ENCODE data around the gene DCAF12. TPM values are rescaled to one million over a fixed set of nuclear protein-coding genes. Genes with fewer than 3 reads are reported as not detected.

Gene DCAF12
- total and polyA plus RNA-seq, 2 donors (not counting 1 experiment from before 2014, with no cell fraction given): 1.1 to 1.9 TPM

DNA sequence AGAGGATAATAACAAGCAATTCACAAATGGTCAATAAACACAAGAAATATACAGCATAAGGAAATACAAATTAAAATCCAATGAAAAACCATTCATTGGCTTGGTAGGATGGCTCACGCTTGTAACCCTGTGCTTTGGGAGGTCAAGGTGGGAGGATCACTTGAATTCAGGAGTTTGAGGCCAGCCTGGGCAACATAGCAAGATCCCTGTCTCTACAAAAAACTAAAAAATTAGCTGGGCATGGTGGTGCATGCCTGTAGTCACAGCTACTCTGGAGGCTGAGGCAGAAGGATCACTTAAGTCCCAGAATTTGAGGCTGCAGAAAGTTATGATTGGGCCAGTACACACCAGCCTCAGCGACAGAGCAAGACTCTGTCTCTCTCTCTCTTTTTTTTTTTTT is 31.4 kb upstream of the DCAF12 start:
- no peaks in the 10 kb centered on the region for H3K79me2 ChIP-seq (ENCODE audit: control insufficient read depth, insufficient read depth, low read length)
- peaks cover 0 to 4% (median 0%) of the 10 kb centered on the region in 3 donors for H3K9me3 ChIP-seq (ENCODE audit: control extremely low read depth in 1 of 3, control insufficient read depth in 2 of 3, insufficient read depth in 1 of 3, low read length in 2 of 3)
- DNase-seq (no peak), ATAC-seq (ENCODE audit: low read depth) (no peak)
- H3K4me3 Mint-ChIP-seq: no peak overlapping the region
- H3K4me2 ChIP-seq (replicated peaks; ENCODE audit: low read depth, low read length, poor library complexity, severe bottlenecking): no peak overlapping the region
- H3K4me3 ChIP-seq (ENCODE audit: control extremely low read depth in 1 of 5, extremely low read depth in 1 of 5, insufficient read depth in 1 of 5, low read depth in 2 of 5, low read length in 4 of 5): no peak overlapping the region
- H3K36me3 ChIP-seq (replicated peaks in 1 of 2; ENCODE audit: control extremely low read depth in 1 of 2, control insufficient read depth in 1 of 2, extremely low read depth in 1 of 2, insufficient read depth in 2 of 2, low read length in 1 of 2): no peaks in the 10 kb centered on the region
- no peaks in the 10 kb centered on the region for H3K9me3 Mint-ChIP-seq (ENCODE audit: insufficient read depth)
- no peaks in the 10 kb centered on the region for H3K4me1 Mint-ChIP-seq
- POLR2A ChIA-PET: interaction anchor here (0.6 kb wide), 1 partner anchor 13 kb away, joined by 5 read pairs; no protein-coding TSS in a partner anchor
- H3K27me3 ChIP-seq (replicated peaks in 1 of 4; ENCODE audit: control extremely low read depth in 1 of 4, control insufficient read depth in 3 of 4, insufficient read depth in 4 of 4, low read length in 3 of 4): peaks cover 0 to 46% (median 15%) of the 10 kb centered on the region in 4 experiments
- 100% methylated on average over 1 of the region's 2 CpGs for WGBS (ENCODE audit: insufficient coverage)
- H4K20me1 ChIP-seq (ENCODE audit: control insufficient read depth, insufficient read depth, low read length, poor library complexity, severe bottlenecking): no peaks in the 10 kb centered on the region
- H3K4me1 ChIP-seq (ENCODE audit: control insufficient read depth in 2 of 2, insufficient read depth in 2 of 2, low read length in 2 of 2): no peaks in the 10 kb centered on the region
- no peak overlapping the region for H3K9ac ChIP-seq (ENCODE audit: low read length)
- TF ChIP-seq, protein P1, sequence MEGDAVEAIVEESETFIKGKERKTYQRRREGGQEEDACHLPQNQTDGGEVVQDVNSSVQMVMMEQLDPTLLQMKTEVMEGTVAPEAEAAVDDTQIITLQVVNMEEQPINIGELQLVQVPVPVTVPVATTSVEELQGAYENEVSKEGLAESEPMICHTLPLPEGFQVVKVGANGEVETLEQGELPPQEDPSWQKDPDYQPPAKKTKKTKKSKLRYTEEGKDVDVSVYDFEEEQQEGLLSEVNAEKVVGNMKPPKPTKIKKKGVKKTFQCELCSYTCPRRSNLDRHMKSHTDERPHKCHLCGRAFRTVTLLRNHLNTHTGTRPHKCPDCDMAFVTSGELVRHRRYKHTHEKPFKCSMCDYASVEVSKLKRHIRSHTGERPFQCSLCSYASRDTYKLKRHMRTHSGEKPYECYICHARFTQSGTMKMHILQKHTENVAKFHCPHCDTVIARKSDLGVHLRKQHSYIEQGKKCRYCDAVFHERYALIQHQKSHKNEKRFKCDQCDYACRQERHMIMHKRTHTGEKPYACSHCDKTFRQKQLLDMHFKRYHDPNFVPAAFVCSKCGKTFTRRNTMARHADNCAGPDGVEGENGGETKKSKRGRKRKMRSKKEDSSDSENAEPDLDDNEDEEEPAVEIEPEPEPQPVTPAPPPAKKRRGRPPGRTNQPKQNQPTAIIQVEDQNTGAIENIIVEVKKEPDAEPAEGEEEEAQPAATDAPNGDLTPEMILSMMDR (IDR thresholded peaks at IDR 0.05): no peak
- TF ChIP-seq EZH2 (IDR thresholded peaks at IDR 0.05; ENCODE audit: borderline replicate concordance, insufficient read depth, low read depth, low read length, poor library complexity, severe bottlenecking): no peak
- H2AFZ ChIP-seq (ENCODE audit: insufficient read depth, low read depth, low read length, poor library complexity, severe bottlenecking): no peak overlapping the region
- CTCF ChIA-PET: interaction anchor here (1.2 to 1.8 kb wide), 2 partner anchors 10 to 233 kb away, joined by 3 to 6 read pairs; no protein-coding TSS in a partner anchor
- peaks cover 32% of the 10 kb centered on the region for H3K27me3 Mint-ChIP-seq
- H3K27ac Mint-ChIP-seq: no peak overlapping the region
- intact Hi-C loops (cut with micrococcal nuclease): no loop called here
- no peak overlapping the region for H3K27ac ChIP-seq (ENCODE audit: low read length in 2 of 2)

DNA sequence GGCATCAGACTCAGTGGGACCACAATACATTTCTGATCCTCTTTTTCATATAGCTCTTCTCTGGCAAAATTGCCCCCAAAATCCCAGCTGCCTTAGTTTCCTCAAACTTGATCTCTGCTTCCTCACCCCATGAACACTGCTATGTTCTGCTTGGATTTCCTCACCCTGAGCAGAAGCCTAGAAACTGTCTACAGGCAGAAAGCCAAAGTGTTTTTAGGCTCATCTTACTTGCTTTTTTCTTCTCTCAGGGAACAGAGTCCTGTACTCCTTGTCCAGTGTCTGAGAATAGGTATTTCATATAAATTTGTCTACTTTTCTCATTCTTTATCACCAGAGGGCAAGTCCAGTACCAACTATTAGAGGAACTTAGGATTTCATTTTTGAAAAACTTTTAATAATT is 30.8 kb upstream of the DCAF12 start:
- intact Hi-C loops (cut with micrococcal nuclease): no loop called here
- Mint-ChIP-seq H3K27ac (no peak overlapping the region), H3K4me1 (no peaks in the 10 kb centered on the region), H3K4me3 (no peak overlapping the region), H3K27me3 (peaks cover 32% of the 10 kb centered on the region), H3K9me3 (ENCODE audit: insufficient read depth) (no peaks in the 10 kb centered on the region)
- ATAC-seq (ENCODE audit: low read depth): no peak
- no peaks in the 10 kb centered on the region for H3K79me2 ChIP-seq (ENCODE audit: control insufficient read depth, insufficient read depth, low read length)
- no peak overlapping the region for H3K27ac ChIP-seq (ENCODE audit: low read length in 2 of 2)
- DNase-seq: no peak
- H3K27me3 ChIP-seq (replicated peaks in 1 of 4; ENCODE audit: control extremely low read depth in 1 of 4, control insufficient read depth in 3 of 4, insufficient read depth in 4 of 4, low read length in 3 of 4): peaks cover 0 to 49% (median 16%) of the 10 kb centered on the region in 4 experiments
- no peaks in the 10 kb centered on the region for H4K20me1 ChIP-seq (ENCODE audit: control insufficient read depth, insufficient read depth, low read length, poor library complexity, severe bottlenecking)
- peaks cover 0 to 4% (median 0%) of the 10 kb centered on the region in 3 donors for H3K9me3 ChIP-seq (ENCODE audit: control extremely low read depth in 1 of 3, control insufficient read depth in 2 of 3, insufficient read depth in 1 of 3, low read length in 2 of 3)
- no peak overlapping the region for H3K9ac ChIP-seq (ENCODE audit: low read length)
- no peaks in the 10 kb centered on the region for H3K4me1 ChIP-seq (ENCODE audit: control insufficient read depth in 2 of 2, insufficient read depth in 2 of 2, low read length in 2 of 2)
- ChIA-PET CTCF (interaction anchor here (1.2 to 1.8 kb wide), 2 partner anchors 9 to 232 kb away, joined by 3 to 6 read pairs; no protein-coding TSS in a partner anchor), POLR2A (interaction anchor here (0.6 kb wide), 1 partner anchor 13 kb away, joined by 5 read pairs; no protein-coding TSS in a partner anchor)
- no peak overlapping the region for H3K4me2 ChIP-seq (replicated peaks; ENCODE audit: low read depth, low read length, poor library complexity, severe bottlenecking)
- no peak overlapping the region for H2AFZ ChIP-seq (ENCODE audit: insufficient read depth, low read depth, low read length, poor library complexity, severe bottlenecking)
- H3K4me3 ChIP-seq (ENCODE audit: control extremely low read depth in 1 of 5, extremely low read depth in 1 of 5, insufficient read depth in 1 of 5, low read depth in 2 of 5, low read length in 4 of 5): no peak overlapping the region
- H3K36me3 ChIP-seq (replicated peaks in 1 of 2; ENCODE audit: control extremely low read depth in 1 of 2, control insufficient read depth in 1 of 2, extremely low read depth in 1 of 2, insufficient read depth in 2 of 2, low read length in 1 of 2): no peaks in the 10 kb centered on the region
- TF ChIP-seq EZH2 (IDR thresholded peaks at IDR 0.05; ENCODE audit: borderline replicate concordance, insufficient read depth, low read depth, low read length, poor library complexity, severe bottlenecking): no peak
- TF ChIP-seq, protein P1 (IDR thresholded peaks at IDR 0.05): no peak
